WI38 (cell line): ENCODE measurements around the gene ETS1.

Source experiments
- H3K4me3 ChIP-seq: 2 replicates; pipeline ENCODE4 v1.5.1; 2011; ENCODE audit warnings: low read depth, mild to moderate bottlenecking, control low read depth, low read length
- TF ChIP-seq, protein P1 (sequence below): IDR thresholded peaks from 2 replicates; pipeline ENCODE4 v1.5.1; 2012; ENCODE audit warnings: low read depth, mild to moderate bottlenecking, control low read depth, low read length

The ETS1 gene

DNA sequence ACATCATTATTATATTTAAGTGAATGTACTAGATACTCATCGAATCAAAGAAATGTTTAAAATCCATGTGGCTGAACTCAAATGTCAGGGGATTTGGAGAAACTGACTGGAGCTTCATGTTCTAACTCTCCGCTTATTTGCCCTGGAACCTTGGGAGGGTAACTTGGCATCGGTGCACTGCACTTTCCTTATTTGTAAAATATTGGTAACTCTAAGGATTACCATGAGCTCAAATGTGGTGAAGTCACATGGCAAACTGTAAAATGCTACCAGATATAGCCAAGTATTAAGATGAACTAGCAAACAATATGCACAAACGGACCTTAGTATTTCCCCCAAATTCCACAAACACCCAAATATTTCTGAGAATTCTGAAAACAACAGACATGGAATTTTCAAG, 75.6 kb downstream of the ETS1 start:
- H3K4me3 ChIP-seq, result no peak overlapping the region
- TF ChIP-seq, protein P1, sequence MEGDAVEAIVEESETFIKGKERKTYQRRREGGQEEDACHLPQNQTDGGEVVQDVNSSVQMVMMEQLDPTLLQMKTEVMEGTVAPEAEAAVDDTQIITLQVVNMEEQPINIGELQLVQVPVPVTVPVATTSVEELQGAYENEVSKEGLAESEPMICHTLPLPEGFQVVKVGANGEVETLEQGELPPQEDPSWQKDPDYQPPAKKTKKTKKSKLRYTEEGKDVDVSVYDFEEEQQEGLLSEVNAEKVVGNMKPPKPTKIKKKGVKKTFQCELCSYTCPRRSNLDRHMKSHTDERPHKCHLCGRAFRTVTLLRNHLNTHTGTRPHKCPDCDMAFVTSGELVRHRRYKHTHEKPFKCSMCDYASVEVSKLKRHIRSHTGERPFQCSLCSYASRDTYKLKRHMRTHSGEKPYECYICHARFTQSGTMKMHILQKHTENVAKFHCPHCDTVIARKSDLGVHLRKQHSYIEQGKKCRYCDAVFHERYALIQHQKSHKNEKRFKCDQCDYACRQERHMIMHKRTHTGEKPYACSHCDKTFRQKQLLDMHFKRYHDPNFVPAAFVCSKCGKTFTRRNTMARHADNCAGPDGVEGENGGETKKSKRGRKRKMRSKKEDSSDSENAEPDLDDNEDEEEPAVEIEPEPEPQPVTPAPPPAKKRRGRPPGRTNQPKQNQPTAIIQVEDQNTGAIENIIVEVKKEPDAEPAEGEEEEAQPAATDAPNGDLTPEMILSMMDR, result no peak

DNA sequence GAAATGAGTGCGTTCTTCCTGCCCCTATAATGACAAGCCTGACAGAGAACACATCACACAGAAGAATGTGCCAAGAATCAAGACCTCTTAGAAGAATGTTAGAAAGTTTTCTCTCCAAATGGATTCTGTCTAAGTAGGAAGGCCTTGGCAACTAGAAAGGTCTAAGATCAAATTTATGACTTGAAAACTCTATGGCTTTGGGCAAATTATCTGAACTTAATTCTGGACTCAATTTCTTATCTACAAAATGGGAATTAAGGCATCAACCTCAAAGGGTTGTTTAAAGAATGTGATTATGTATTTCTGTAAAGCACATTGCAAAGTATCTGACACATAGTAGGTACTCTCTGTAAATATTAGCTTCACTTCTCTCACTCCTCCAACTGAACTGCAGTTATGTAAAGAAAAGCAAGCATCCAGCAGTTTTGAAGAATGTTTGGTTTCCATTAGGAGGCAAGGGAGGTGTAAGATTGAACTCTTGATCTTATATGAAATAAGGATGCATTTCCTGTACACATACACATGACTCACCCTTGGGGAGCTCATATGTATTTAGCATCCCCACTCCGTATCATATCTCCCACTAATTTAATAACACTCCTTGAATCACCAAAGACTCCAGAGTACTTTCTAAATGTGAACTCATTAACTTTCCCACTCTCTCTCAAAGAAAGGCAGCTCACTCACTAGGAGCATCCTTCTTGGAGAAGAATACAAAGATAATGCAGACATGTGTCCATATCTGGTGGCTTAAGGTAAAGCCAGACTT, 77.6 kb downstream of the ETS1 start:
- H3K4me3 ChIP-seq, result no peak overlapping the region
- TF ChIP-seq, protein P1, result no peak

DNA sequence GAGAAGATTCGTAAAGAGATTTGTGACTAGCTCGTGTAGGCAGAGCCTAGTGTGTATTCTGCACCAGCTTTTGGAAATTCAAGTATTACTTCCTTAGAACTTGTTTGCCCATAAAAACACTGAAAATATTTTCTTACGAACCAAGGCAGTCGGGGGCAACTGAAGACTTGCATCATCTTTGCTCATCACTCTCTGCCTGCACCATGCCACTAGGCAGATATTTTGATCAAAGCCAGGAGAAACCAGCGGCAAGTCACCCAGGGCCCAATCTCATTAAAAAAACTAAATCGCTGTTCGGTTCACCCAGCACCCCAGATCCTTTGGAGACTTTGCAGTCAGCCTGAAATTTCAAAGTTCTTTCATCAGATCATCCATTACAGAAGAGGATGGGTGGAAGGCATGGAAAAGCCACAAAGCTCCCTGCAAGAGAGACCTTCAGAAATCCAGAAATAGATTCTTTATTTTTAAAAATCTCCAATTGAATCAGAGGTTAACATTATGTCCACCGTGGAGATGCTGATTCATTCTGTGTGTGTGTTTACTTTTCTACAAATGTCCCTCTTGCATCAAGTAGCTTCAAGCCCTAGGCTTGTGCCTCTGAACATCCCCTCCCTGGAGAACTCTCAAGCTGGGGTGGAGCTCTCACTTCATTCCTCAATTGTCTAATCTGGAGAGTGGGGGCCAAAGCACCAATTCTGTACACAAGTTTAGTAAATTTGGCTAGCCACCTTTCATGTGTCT, 78.4 kb downstream of the ETS1 start:
- H3K4me3 ChIP-seq, result no peak overlapping the region
- TF ChIP-seq, protein P1, result no peak

DNA sequence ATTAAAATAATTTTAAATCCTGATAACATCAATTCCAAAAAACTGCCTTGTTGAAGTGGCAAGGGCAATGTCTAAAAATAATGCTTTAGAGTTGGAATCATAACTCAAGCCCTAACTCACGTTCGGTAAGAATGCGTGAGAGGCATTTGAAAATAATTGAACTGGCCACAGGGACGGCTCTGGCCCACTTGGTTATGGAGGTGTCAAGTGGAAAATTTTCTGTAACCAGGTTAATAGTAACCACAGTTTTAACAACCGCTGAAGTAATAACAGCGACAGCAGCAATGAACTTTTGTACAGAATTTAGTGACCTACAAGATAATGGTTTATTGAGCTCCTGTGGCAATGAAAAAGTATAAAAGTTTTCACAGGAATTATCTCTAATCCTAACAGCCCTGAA, 79.4 kb downstream of the ETS1 start:
- H3K4me3 ChIP-seq, result no peak overlapping the region; the same call in none of the 2 replicates

DNA sequence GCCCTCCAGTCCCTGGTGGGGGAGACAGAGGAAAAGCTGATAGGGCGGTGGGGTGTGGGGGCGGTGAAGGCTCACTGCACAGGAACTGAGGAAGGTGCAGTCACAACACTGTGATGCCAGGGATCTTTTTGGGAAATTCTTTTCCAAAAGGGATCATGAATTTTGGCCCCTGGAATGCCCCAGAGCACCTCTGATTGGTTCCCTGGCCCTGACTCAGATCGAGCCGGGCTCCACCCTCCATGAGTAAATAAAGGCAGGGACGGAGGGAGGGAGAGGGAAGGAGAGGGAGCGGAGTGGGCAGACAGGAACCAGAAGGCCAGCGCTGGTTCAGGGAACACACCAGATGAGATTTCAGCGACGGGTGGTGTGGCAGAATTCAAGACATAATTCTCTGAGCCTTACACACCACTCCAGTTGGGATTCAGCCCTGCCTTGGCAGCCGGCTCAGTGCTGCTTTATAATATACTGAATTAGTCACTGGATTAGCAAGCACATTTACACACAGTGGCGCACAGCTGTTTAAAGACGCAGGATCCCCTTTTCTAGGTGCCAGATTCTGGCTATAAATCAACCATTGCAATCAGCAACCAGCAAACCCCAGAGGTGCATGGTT, 80.3 kb downstream of the ETS1 start:
- TF ChIP-seq, protein P1, result no peak

More for the DNA sequence above, 79.4 kb downstream of the ETS1 start:
- TF ChIP-seq, protein P1, result no peak

DNA sequence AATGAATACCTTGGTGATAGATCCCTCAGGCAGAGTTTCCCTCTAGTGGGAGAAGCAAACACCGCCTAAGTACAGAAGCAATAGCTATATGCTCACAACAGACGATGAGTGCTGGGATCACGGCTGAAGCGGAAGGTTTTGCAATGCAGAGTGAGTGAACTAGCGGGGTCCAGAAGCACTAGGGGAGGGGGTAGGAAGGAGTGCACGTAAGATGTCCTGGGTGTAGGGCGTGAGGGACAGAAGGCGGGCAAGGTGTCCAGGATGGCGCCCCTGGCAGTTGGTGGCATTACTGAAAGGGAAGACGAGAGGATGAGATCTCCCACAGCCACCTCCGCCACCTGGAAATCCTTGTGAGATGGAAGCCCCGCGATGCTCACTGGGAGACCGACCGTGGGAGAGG, 81.0 kb downstream of the ETS1 start:
- TF ChIP-seq, protein P1, result no peak
- peak overlapping the region; percentile 17; the same call in 1 of the 2 replicates for H3K4me3 ChIP-seq

More for the DNA sequence above, 80.3 kb downstream of the ETS1 start:
- H3K4me3 ChIP-seq, result peak overlapping the region; percentile 17
